HCT116 (cell line): ENCODE measurements around the gene TCF7L1. TPM values are rescaled to one million over a fixed set of nuclear protein-coding genes. Genes with fewer than 3 reads are reported as not detected.
A peak's percentile ranks its signal among the peaks of the same experiment; 100 is the strongest.

Source experiments
- ATAC-seq: fragments of 200-7000 bp; cut with Tn5 transposase; 2 replicates; pipeline ENCODE4 v1.9.1; 2020; ENCODE audit warnings: mild to moderate bottlenecking, moderate library complexity
- BruUV-seq: library from RNA; stranded (reverse); fragments of 400-500 nt; replicated peaks from 2 replicates; lab custom pipeline; 2021; lab: Mats Ljungman, UMichigan
- CTCF ChIA-PET: fragments of 300-600 bp; sonication (Branson Sonifier 250); formaldehyde crosslinking; loops from one replicate; lab custom pipeline; 2021; ENCODE audit warnings: antibody characterized with exemption; lab: Charles Lee
- POLR2A ChIA-PET: fragments of 300-600, 350-600 bp; sonication (Branson Sonifier 250); formaldehyde crosslinking; loops from one replicate; lab custom pipeline; 2021; ENCODE audit warnings: antibody characterized with exemption; lab: Charles Lee
- RAD21 ChIA-PET, 2 experiments: fragments of 300-600 bp; sonication (Branson Sonifier 250); formaldehyde crosslinking; loops; one replicate each; lab custom pipeline; 2023; ENCODE audit warnings: low total read pairs in 2 of 2; ENCODE audit not compliant: uncharacterized antibody in 2 of 2, unreplicated experiment in 2 of 2, low non-redundant PET in 1 of 2; lab: Charles Lee
- DNase-seq: peaks from one replicate; pipeline ENCODE4 v3.0.0-alpha.2; 2010; ENCODE audit warnings: low read depth, low spot score
- H2AFZ ChIP-seq: fragments of 200-600 bp; shearing (Covaris generic), sonication (generic); 2 replicates; pipeline ENCODE4 v1.6.1; 2017; ENCODE audit warnings: low read depth, mixed run types, mixed read lengths, antibody characterized with exemption, low read length; ENCODE audit not compliant: poor library complexity, severe bottlenecking
- H3K27ac ChIP-seq: 2 replicates; pipeline ENCODE4 v1.5.1; 2012; ENCODE audit warnings: low read depth, low read length
- H3K27me3 ChIP-seq: fragments of 200-600 bp; sonication (generic); 2 replicates; pipeline ENCODE4 v1.6.1; 2016; ENCODE audit warnings: mixed run types, low read length, mixed read lengths; ENCODE audit not compliant: insufficient read depth
- H3K36me3 ChIP-seq, 2 experiments: fragments of 200-500 bp in 1 of 2; fragments of 200-600 bp in 1 of 2; sonication (Bioruptor generic) in 1 of 2; sonication (generic) in 1 of 2; 2 replicates each; pipeline versions ENCODE4 v1.5.1 to v1.6.1; 2014 to 2016; ENCODE audit warnings: low read length in 2 of 2, inconsistent platforms in 1 of 2, mixed read lengths in 1 of 2, mixed run types in 1 of 2; ENCODE audit not compliant: insufficient read depth in 2 of 2, control insufficient read depth in 1 of 2
- H3K4me1 ChIP-seq, 2 experiments: fragments of 200-600 bp in 1 of 2; sonication (generic) in 1 of 2; 2 replicates each; pipeline versions ENCODE4 v1.5.1 to v1.6.1; 2012 to 2017; ENCODE audit warnings: low read length in 2 of 2, inconsistent platforms in 1 of 2, mild to moderate bottlenecking in 1 of 2, mixed read lengths in 1 of 2, mixed run types in 1 of 2, moderate library complexity in 1 of 2; ENCODE audit not compliant: insufficient read depth in 2 of 2, control insufficient read depth in 1 of 2
- H3K4me2 ChIP-seq: fragments of 200-600 bp; sonication (generic); 2 replicates; pipeline ENCODE4 v1.6.1; 2017; ENCODE audit warnings: mixed run types, low read length, mixed read lengths
- H3K4me3 ChIP-seq, 2 experiments: fragments of 200-600 bp in 1 of 2; sonication (generic) in 1 of 2; replicated peaks in 1 of 2; 2 replicates each; pipeline ENCODE4 v1.5.1; 2011 to 2016; ENCODE audit warnings: low read length in 2 of 2, control low read depth in 1 of 2, low read depth in 1 of 2, mild to moderate bottlenecking in 1 of 2, mixed read lengths in 1 of 2, mixed run types in 1 of 2
- H3K79me2 ChIP-seq: fragments of 200-600 bp; sonication (generic); 2 replicates; pipeline ENCODE4 v1.6.1; 2017; ENCODE audit warnings: mild to moderate bottlenecking, mixed run types, low read length, moderate library complexity, mixed read lengths; ENCODE audit not compliant: insufficient read depth
- H3K9ac ChIP-seq: fragments of 200-600 bp; sonication (generic); 2 replicates; pipeline ENCODE4 v1.6.1; 2016; ENCODE audit warnings: low read length, mixed read lengths
- H3K9me2 ChIP-seq: fragments of 200-600 bp; sonication (generic), shearing (Covaris generic); 2 replicates; pipeline ENCODE4 v1.6.1; 2017; ENCODE audit warnings: mixed run types, mild to moderate bottlenecking, moderate library complexity; ENCODE audit not compliant: insufficient read depth
- H3K9me3 ChIP-seq, 2 experiments: fragments of 200-500 bp in 1 of 2; fragments of 200-600 bp in 1 of 2; sonication (Bioruptor generic) in 1 of 2; sonication (generic) in 1 of 2; 2 replicates each; pipeline ENCODE4 v1.6.1; 2014 to 2017; ENCODE audit warnings: low read length in 2 of 2, mixed read lengths in 2 of 2, inconsistent platforms in 1 of 2, low read depth in 1 of 2, mild to moderate bottlenecking in 1 of 2, mixed run types in 1 of 2, moderate library complexity in 1 of 2; ENCODE audit not compliant: control insufficient read depth in 1 of 2, insufficient read depth in 1 of 2
- H4K20me1 ChIP-seq: fragments of 200-600 bp; sonication (generic), shearing (Covaris generic); 2 replicates; pipeline ENCODE4 v1.6.1; 2017; ENCODE audit warnings: mixed run types, mild to moderate bottlenecking, moderate library complexity; ENCODE audit not compliant: insufficient read depth
- CBX3 ChIP-seq: IDR thresholded peaks from 2 replicates; pipeline ENCODE4 v1.6.1; 2012; ENCODE audit warnings: low read depth
- CEBPB ChIP-seq: IDR thresholded peaks from 2 replicates; pipeline ENCODE4 v1.6.1; 2012; ENCODE audit warnings: low read depth
- CTCF ChIP-seq, 3 experiments: fragments of 200-600 bp in 1 of 3; sonication (generic) in 1 of 3; IDR thresholded peaks in 2 of 3; conservative IDR thresholded peaks in 1 of 3; 2 replicates each; pipeline ENCODE4 v1.5.1; 2012 to 2017; ENCODE audit warnings: low read depth in 2 of 3, low read length in 2 of 3, antibody characterized with exemption in 1 of 3, borderline replicate concordance in 1 of 3, control low read depth in 1 of 3, mild to moderate bottlenecking in 1 of 3, mixed read lengths in 1 of 3, mixed run types in 1 of 3, moderate library complexity in 1 of 3; ENCODE audit not compliant: insufficient read depth in 1 of 3
- EGR1 ChIP-seq: IDR thresholded peaks from 2 replicates; pipeline ENCODE4 v1.6.1; 2012; ENCODE audit warnings: low read depth
- EZH2phosphoT487 ChIP-seq: fragments of 200-600 bp; IDR thresholded peaks from 2 replicates; pipeline ENCODE4 v1.6.1; 2018; ENCODE audit warnings: antibody characterized with exemption, borderline replicate concordance
- FOSL1 ChIP-seq: IDR thresholded peaks from 2 replicates; pipeline ENCODE4 v1.6.1; 2012; ENCODE audit warnings: low read depth
- JUND ChIP-seq: IDR thresholded peaks from 2 replicates; pipeline ENCODE4 v1.6.1; 2012
- POLR2A ChIP-seq: IDR thresholded peaks from 2 replicates; pipeline ENCODE4 v1.7.0; 2011; ENCODE audit warnings: borderline replicate concordance; ENCODE audit not compliant: insufficient read depth, insufficient read length; ENCODE audit errors: extremely low read depth
- RAD21 ChIP-seq: IDR thresholded peaks from 2 replicates; pipeline ENCODE4 v1.6.1; 2012; ENCODE audit warnings: low read depth, mild to moderate bottlenecking
- REST ChIP-seq: IDR thresholded peaks from 2 replicates; pipeline ENCODE4 v1.6.1; 2012; ENCODE audit warnings: low read depth
- SRF ChIP-seq: IDR thresholded peaks from 2 replicates; pipeline ENCODE4 v1.6.1; 2012; ENCODE audit warnings: low read depth
- TCF7L2 ChIP-seq: IDR thresholded peaks from 2 replicates; pipeline ENCODE4 v1.7.0; 2011; ENCODE audit warnings: borderline replicate concordance, inconsistent platforms; ENCODE audit not compliant: insufficient read depth, insufficient read length; ENCODE audit errors: extremely low read depth
- YY1 ChIP-seq: IDR thresholded peaks from 2 replicates; pipeline ENCODE4 v1.6.1; 2011; ENCODE audit warnings: low read length, low read depth, moderate library complexity, mild to moderate bottlenecking; ENCODE audit not compliant: insufficient replicate concordance; ENCODE audit errors: extremely low read depth
- ZFX ChIP-seq: fragments of 450-650 bp; IDR thresholded peaks from 2 replicates; pipeline ENCODE4 v1.6.1; 2017
- intact Hi-C: fragments of 100-400 bp; cut with micrococcal nuclease; formaldehyde crosslinking; loops from 2 replicates; pipeline ENCODE4 v1.10.0; 2022
- total RNA-seq: library from RNA; stranded (reverse); gene quantifications from one replicate; pipeline ENCODE4 v1.2.1, GENCODE V29; 2021; ENCODE audit not compliant: unreplicated experiment
- TF ChIP-seq, protein P1 (sequence below): IDR thresholded peaks from 2 replicates; pipeline ENCODE4 v1.6.1; 2012

The TCF7L1 gene
- total RNA-seq, 1 experiment from 2014 or later, result 10.3 TPM

- TF ChIP-seq RAD21, result peak; percentile 75
- TF ChIP-seq YY1, result peak; percentile 37
- TF ChIP-seq ZFX, result no peak
- no peak for TF ChIP-seq EZH2phosphoT487
These were observed at the start of gene TCF7L1 (continued) for GRCh38 chr2:85132834-85133637.

DNA sequence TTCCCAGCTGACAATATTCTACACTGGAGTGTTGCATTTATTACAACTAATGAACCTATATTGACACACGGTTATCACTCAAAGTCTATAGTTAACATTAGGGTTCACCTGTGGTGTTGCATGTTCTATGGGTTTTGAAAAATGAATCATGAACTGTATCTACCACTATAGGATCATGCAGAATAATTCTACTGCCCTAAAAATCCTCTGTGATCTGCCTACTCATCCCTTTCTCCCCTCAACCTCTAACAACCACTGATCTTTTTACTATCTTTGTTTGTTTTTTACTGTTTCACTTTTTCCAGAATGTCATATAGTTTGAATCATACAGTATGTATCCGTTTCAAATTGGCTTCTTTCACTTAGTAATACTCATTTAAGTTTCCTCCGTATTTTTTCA lies 47.6 kb upstream of the TCF7L1 start:
- no peaks in the 10 kb centered on the region for H3K4me1 ChIP-seq
- H3K27ac ChIP-seq, result no peak overlapping the region
- H3K27me3 ChIP-seq, result no peaks in the 10 kb centered on the region
- DNase-seq (no peak), ATAC-seq (no peak)
- no peaks in the 10 kb centered on the region for H4K20me1 ChIP-seq
- ChIA-PET POLR2A (no interaction called here), RAD21 (no interaction called here), CTCF (no interaction called here)
- no TSS peak for BruUV-seq
- no peak overlapping the region for H2AFZ ChIP-seq
- no peaks in the 10 kb centered on the region for H3K9me2 ChIP-seq
- no peak overlapping the region for H3K4me3 ChIP-seq
- no peak overlapping the region for H3K4me2 ChIP-seq
- TF ChIP-seq JUND (no peak), EZH2phosphoT487 (no peak), TCF7L2 (no peak), FOSL1 (no peak), RAD21 (no peak), REST (no peak), CBX3 (no peak), SRF (no peak), CEBPB (no peak), POLR2A (no peak), CTCF (IDR thresholded peaks at IDR 0.05 in 2 of 3, conservative IDR thresholded peaks at IDR 0.05 in 1 of 3; ENCODE audit: borderline replicate concordance in 1 of 3, insufficient read depth in 1 of 3, low read depth in 2 of 3, low read length in 2 of 3) (no peak), EGR1 (no peak), YY1 (no peak)
- TF ChIP-seq, protein P1, sequence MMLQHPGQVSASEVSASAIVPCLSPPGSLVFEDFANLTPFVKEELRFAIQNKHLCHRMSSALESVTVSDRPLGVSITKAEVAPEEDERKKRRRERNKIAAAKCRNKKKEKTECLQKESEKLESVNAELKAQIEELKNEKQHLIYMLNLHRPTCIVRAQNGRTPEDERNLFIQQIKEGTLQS, result no peak
- H3K36me3 ChIP-seq, result no peaks in the 10 kb centered on the region
- H3K9ac ChIP-seq, result no peak overlapping the region
- peaks cover 0 to 6% of the 10 kb centered on the region in 2 experiments; a peak in 1 of 4 replicates for H3K9me3 ChIP-seq
- intact Hi-C loops, result no loop called here
- H3K79me2 ChIP-seq, result no peaks in the 10 kb centered on the region
